ENCODE measurements around the gene NYAP1.
"Not testable (repeated sequence)": the region's sequence is repeated elsewhere in the genome, so short reads cannot be mapped to it uniquely, and the experiment has no call there.

NYAP1 gene

DNA sequence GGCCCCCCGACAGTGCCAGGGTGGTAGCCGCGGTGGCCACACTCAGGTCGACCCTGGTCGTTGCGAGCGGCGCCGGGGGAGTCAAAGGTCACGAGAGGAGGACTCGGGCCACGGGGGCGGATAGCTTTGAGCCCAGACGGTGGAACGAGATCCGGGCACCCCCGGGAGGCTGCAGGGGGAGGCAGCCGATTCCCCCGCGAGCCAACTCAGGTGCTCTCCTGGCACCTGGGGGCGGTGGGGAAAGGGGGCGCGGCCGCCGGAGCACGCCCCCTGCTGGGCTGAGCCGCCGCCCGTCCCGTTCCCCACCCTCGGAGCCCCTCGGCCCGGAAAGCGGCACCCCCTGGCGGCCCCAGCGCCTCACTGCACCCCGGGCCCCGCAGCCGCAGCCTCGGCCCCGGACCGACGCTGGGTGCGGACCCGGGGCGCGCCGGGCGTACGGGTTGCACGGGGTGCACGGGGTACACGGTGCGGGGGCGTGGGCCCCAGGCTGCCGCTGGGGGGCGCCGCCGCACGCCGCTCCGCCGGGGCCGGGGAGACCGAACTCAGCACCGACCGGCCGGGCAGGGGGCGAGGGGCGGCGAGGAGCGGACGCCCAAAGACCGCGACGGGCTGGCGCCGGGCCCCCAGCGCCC lies 521 bp upstream of the NYAP1 start:
- no peak for DNase-seq (ENCODE audit: low read depth)

DNA sequence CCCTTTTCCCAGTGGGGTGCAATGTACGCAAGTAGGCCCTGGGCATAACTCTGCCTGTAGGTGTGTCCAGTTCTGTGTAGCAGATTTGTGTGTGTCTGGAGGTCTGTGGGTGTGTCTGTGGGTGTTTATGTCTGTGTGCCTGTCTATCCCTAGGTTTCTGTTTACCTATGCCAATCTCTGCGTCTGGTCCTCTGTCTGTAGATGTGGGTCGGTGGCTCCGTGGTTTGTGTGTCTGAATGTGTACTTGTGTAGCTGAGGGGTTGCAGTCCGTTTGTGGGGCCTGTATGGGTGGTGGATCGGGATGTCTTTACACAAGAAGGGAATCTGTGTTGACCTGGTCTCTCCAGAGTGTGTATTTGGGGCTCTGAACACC lies 932 bp downstream of the NYAP1 start:
- no peak for DNase-seq (ENCODE audit: low read depth)

GRCh38 chr7:100485471-100485876 lies 1.7 kb downstream of the NYAP1 start:
- no peak for DNase-seq (ENCODE audit: low read depth)

GRCh38 chr7:100486111-100486636 lies 2.4 kb downstream of the NYAP1 start:
- DNase-seq (ENCODE audit: low read depth), result no peak

DNA sequence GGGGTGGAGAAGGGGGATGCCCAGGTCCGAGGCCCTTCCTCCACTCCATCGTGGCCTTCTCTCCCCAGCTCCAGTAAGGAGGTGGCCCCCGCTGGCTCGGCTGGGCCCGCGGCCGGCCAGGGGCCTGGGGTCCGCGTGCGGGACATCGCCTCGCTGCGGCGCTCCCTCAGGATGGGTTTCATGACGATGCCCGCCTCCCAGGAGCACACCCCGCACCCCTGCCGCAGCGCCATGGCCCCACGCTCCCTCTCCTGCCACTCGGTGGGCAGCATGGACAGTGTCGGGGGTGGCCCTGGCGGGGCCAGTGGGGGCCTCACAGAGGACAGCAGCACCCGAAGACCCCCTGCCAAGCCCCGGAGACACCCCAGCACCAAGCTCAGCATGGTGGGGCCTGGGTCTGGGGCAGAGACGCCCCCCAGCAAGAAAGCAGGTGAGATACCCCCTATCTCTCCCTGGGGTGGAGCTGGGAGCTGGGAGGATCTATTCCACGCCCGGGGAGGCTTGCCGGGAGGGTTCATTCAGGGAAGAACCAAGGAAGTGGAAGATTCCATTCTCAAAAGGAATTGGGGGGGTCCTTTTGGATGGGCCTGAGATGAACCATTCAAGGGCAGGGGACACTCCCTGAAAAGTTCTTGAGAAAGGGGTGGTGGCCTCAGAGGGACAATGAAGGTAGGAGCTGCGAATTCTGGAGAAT lies 3.2 kb downstream of the NYAP1 start:
- DNase-seq (ENCODE audit: low read depth), result no peak

- DNase-seq (ENCODE audit: low read depth), result no peak
Observed at GRCh38 chr7:100488333-100489095, 4.8 kb downstream of the NYAP1 start.

GRCh38 chr7:100489121-100489520 lies 5.4 kb downstream of the NYAP1 start:
- no peak for DNase-seq (ENCODE audit: low read depth)

DNA sequence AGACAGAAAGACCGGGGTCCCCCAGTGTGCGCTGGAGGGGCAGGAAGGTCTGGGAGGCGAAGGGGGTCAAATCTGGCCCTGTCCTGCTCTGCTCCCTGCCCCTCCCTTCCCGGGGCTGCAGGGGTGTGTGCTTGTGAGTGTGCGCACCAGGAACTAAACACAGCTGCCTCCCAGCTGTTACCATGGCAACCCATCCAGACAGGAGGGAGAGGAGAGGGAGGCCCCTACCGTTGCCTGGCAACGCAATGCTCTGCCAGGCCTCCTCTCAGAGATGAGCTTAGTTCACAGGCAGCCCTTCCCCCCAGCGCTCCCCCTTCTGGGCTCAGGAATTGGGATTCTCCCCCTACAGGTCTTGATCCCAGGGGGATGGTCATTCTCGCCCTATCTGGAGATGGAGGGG lies 6.1 kb downstream of the NYAP1 start:
- no peak for DNase-seq (ENCODE audit: low read depth)

DNA sequence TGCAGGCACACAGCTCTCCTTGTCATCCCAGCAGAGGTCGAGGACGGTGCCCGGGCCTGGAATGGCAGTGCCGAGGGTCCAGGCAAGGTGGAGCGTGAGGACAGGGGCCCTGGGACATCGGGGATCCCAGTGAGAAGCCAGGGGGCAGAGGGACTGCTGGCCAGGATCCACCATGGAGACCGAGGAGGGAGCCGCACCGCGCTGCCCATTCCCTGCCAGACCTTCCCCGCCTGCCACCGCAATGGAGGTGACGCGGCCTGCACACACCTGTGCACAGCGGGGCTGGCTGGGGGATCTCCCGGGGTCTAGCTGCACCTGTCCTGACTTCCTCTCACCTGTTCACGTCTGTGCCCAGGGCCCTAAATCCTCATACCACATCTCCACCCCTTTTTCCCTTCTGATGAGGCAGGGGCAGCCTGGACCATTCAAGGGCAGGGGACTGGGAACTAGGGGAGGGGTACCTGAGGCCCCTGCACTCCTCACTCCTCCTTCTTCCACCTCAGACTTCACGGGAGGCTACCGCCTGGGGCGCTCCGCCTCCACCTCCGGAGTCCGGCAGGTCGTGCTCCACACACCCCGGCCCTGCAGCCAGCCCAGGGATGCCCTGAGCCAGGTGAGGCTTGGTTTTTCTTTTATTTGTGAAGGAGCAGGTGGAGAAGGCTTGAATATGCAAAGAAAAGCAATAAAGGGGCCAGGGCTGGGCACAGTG lies 6.9 kb downstream of the NYAP1 start:
- DNase-seq (ENCODE audit: low read depth), result no peak

GRCh38 chr7:100491192-100491578 lies 7.5 kb downstream of the NYAP1 start:
- DNase-seq (ENCODE audit: low read depth), result no peak

GRCh38 chr7:100492738-100493475 lies 9.2 kb downstream of the NYAP1 start:
- DNase-seq (ENCODE audit: low read depth), result no peak

DNA sequence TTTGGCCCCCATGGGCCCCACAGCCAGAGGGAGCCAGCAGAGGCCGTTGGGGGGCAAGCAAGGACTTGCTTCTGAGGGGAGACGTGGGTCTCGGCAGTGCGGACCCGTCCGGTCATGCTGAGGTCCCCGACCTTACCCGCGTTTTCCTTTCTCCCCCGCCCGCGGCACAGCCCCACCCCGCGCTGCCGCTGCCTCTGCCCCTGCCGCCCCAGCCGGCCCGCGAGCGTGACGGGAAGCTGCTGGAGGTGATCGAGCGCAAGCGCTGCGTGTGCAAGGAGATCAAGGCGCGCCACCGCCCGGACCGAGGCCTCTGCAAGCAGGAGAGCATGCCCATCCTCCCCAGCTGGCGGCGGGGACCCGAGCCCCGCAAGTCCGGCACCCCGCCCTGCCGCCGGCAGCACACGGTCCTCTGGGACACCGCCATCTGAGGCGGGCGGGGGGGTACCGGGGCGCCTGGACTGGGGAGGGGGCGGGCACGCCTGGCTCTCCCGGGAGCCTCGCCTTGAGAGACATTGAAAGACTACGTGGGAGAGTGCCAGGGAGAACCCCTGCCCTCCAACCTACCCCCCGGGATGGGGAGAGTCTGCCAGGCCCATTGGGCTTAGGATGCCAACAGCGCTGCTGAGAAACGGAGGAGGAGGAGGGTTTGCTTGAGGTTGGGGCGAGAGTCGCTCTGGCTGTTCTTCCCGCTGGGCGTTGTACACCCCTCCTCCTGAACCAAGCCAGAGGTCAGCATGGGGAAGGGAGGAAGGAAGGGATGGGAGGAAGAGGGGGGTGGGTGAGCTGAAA lies 9.9 kb downstream of the NYAP1 start:
- DNase-seq (ENCODE audit: low read depth), result no peak

GRCh38 chr7:100496509-100496908 lies 12.8 kb downstream of the NYAP1 start:
- no peak for DNase-seq (ENCODE audit: low read depth)

DNA sequence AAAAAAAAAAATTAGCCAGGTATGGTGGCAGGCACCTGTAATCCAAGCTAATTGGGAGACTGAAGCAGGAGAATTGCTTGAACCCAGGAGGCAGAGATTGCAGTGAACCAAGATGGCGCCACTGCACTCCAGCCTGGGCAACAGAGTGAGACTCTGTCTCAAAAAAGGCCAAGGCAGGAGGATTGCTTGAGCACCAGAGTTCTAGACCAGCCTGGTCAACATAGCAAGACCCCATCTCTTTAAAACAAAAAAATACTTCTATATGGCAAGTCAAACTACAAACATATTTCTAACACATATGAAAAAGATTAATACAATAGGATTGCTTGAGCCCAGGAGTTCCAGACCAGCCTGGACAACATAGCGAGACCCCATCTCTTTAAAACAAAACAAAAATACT lies 17.0 kb downstream of the NYAP1 start:
- not testable (repeated sequence) for DNase-seq (ENCODE audit: low read depth)

- DNase-seq (ENCODE audit: low read depth), result not testable (repeated sequence)
Observed at GRCh38 chr7:100504031-100504430, 20.3 kb downstream of the NYAP1 start.

DNA sequence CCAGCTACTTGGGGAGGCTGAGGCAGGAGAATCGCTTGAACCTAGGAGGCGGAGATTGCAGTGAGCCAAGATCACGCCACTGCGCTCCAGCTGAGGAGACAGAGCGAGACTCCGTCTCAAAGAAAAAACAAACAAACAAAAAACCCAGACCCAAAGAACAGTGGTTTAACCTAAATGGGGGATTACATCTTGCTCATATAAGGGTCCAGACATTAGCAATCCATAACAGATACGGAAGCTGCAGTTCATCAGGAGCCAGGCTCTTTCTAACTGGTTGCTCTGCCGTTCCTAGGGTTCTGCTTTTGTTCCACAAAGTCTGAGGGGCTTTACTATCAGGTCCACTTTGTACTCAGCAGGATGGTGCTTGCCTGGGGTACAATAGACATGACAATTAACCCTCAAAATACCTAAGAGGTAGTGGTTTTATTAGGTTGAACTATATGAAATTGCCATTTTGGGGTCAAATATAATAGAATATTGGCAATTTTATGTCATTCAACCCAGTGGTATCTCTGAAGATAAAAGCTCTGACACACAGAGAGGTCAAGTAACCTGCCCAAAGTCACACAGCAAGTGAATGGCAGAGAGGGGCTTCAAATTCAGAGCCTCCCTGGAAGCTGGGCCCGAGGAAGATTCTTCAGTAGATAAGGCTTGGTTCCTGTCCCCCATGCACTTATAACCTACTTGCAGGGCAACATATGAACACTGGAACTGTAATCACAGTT lies 21.3 kb downstream of the NYAP1 start:
- DNase-seq (ENCODE audit: low read depth), result no peak

GRCh38 chr7:100506356-100506923 lies 22.7 kb downstream of the NYAP1 start:
- DNase-seq (ENCODE audit: low read depth), result no peak

- no peak for DNase-seq (ENCODE audit: low read depth)
Observed at GRCh38 chr7:100509231-100509630, 25.5 kb downstream of the NYAP1 start.

DNA sequence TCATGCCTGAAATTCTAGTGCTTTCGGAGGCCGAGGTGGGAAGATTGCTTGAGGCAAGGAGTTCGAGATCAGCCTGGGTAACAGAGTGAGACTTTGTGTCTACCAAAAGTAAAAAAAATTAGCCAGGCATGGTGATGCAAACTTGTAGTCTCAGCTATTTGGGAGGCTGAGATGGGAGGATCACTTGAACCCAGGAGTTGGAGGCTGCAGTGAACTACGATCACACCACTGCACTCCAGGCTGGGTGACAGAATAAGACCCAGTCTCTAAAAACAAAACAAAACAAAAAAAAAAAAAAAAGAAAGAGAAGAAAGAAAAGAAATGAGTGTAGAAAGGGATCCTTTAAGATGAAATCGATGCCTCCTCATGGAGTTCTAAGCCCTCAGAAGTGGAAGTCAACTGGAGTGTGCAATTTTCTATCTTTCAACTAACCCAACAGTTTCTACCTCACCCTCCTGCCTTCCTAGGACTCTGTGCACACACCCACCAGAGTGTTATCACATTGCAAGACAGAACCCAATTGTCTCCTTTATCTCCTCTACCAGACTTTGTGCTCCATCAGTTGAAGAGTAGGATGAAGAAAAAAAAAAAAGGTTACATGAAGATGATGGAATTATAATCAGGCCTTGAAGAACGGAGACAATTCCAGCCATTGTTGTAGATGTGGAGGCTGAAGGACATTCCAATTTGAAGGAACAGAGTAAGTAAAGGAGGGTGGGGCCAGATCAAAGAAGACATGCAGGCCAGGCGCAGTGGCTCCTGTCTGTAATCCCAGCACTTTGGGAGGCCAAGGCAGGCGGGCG lies 26.9 kb downstream of the NYAP1 start:
- no peak for DNase-seq (ENCODE audit: low read depth)
